Karpas-422 (cell line): ENCODE results near the gene KLHL33. TPM values are rescaled to one million over a fixed set of nuclear protein-coding genes. Genes with fewer than 3 reads are reported as not detected.

Source experiments
- DNase-seq: peaks from one replicate; pipeline ENCODE4 v3.0.0-alpha.2; 2015
- H2AFZ ChIP-seq: fragments of 200-600 bp; sonication (generic); 2 replicates; pipeline ENCODE4 v1.6.1; 2014; ENCODE audit warnings: antibody characterized with exemption, low read length, mixed read lengths
- H3K27ac ChIP-seq: fragments of 200-600 bp; sonication (generic); 2 replicates; pipeline ENCODE4 v1.5.1; 2014; ENCODE audit warnings: mild to moderate bottlenecking, low read length, moderate library complexity
- H3K27me3 ChIP-seq: fragments of 200-600 bp; sonication (generic); 2 replicates; pipeline ENCODE4 v1.6.1; 2014; ENCODE audit warnings: low read length, mixed read lengths
- H3K36me3 ChIP-seq: fragments of 200-600 bp; sonication (generic); 2 replicates; pipeline ENCODE4 v1.6.1; 2014; ENCODE audit warnings: low read length, mixed read lengths; ENCODE audit not compliant: insufficient read depth
- H3K4me1 ChIP-seq: fragments of 200-600 bp; sonication (generic); 2 replicates; pipeline ENCODE4 v1.6.1; 2014; ENCODE audit warnings: mild to moderate bottlenecking, low read length, mixed read lengths
- H3K4me2 ChIP-seq: fragments of 200-600 bp; sonication (generic); 2 replicates; pipeline ENCODE4 v1.6.1; 2014; ENCODE audit warnings: low read length, low read depth, mild to moderate bottlenecking; ENCODE audit not compliant: poor library complexity, severe bottlenecking
- H3K4me3 ChIP-seq: fragments of 200-600 bp; sonication (generic); 2 replicates; pipeline ENCODE4 v1.5.1; 2014; ENCODE audit warnings: mild to moderate bottlenecking, antibody characterized with exemption, low read length, mixed read lengths
- H3K79me2 ChIP-seq: fragments of 200-600 bp; sonication (generic); 2 replicates; pipeline ENCODE4 v1.6.1; 2014; ENCODE audit warnings: mild to moderate bottlenecking, low read length, mixed read lengths
- H3K9ac ChIP-seq: fragments of 200-600 bp; sonication (generic); 2 replicates; pipeline ENCODE4 v1.6.0; 2014; ENCODE audit warnings: low read length
- H3K9me2 ChIP-seq: fragments of 200-600 bp; sonication (generic), shearing (Covaris generic); replicated peaks from 2 replicates; pipeline ENCODE4 v1.6.0; 2014; ENCODE audit warnings: mild to moderate bottlenecking, low read length, moderate library complexity; ENCODE audit not compliant: insufficient read depth
- H3K9me3 ChIP-seq: fragments of 300-700, 200-600 bp; sonication (generic); 2 replicates; pipeline ENCODE4 v1.6.1; 2014; ENCODE audit warnings: low read length, mixed read lengths
- H4K20me1 ChIP-seq: fragments of 200-600 bp; sonication (generic); 2 replicates; pipeline ENCODE4 v1.6.1; 2014; ENCODE audit warnings: mild to moderate bottlenecking, antibody characterized with exemption, low read length, low read depth; ENCODE audit not compliant: insufficient read depth
- total RNA-seq: library from RNA; depleted of rRNA; stranded (reverse); fragments of >200 nt; shearing (Covaris generic); gene quantifications from 2 replicates; pipeline ENCODE4 v1.2.3, GENCODE V29; 2014; ENCODE audit warnings: low replicate concordance; rRNA removed

Gene KLHL33
- total RNA-seq = not detected in 2 replicates

- H3K4me2 ChIP-seq = no peak within 1 kb of the TSS
Observed at GRCh38 chr14:20435582-20436362, at the start of gene KLHL33. Gene KLHL33 (minus strand): TSS chr14:20436166. CDS start chr14:20435811, 355 bp downstream.

GRCh38 chr14:20482382-20482781 is 46.4 kb upstream of the KLHL33 start:
- H3K9me3 ChIP-seq = no peaks in the 10 kb centered on the region
- no peaks in the 10 kb centered on the region for H3K4me1 ChIP-seq
- no peak overlapping the region for H3K27ac ChIP-seq

More at GRCh38 chr14:20435582-20436362, at the start of gene KLHL33:
- no peaks in the 10 kb centered on the region for H3K9me3 ChIP-seq
- no peak within 1 kb of the TSS for H3K9ac ChIP-seq
- H3K9me2 ChIP-seq = no peaks in the 10 kb centered on the region
- H4K20me1 ChIP-seq = no peaks in the 10 kb centered on the region
- H3K79me2 ChIP-seq = no peaks in the 10 kb centered on the region
- H3K4me3 ChIP-seq = no peak within 1 kb of the TSS
- DNase-seq = no peak
- no peak within 1 kb of the TSS for H2AFZ ChIP-seq
- H3K4me1 ChIP-seq = no peaks in the 10 kb centered on the region
- H3K27ac ChIP-seq = no peak within 1 kb of the TSS
- H3K27me3 ChIP-seq = no peaks in the 10 kb centered on the region
- no peaks in the 10 kb centered on the region for H3K36me3 ChIP-seq

GRCh38 chr14:20478894-20479293 is 42.9 kb upstream of the KLHL33 start:
- Histone ChIP-seq H3K27me3 (no peaks in the 10 kb centered on the region), H3K27ac (no peak overlapping the region), H3K9ac (no peak overlapping the region), H3K4me3 (no peak overlapping the region), H3K9me2 (no peaks in the 10 kb centered on the region), H3K79me2 (no peaks in the 10 kb centered on the region), H3K4me2 (no peak overlapping the region), H3K4me1 (no peaks in the 10 kb centered on the region), H3K36me3 (peaks cover 45% of the 10 kb centered on the region), H3K9me3 (no peaks in the 10 kb centered on the region), H2AFZ (no peak overlapping the region), H4K20me1 (peaks cover 28% of the 10 kb centered on the region; the same call in 1 of the 2 replicates)
- DNase-seq = no peak

More at GRCh38 chr14:20482382-20482781, 46.4 kb upstream of the KLHL33 start:
- Histone ChIP-seq H3K4me3 (no peak overlapping the region), H4K20me1 (0 out of 2 replicates have a peak, but pooled peaks cover 3% of the 10 kb centered on the region), H3K9ac (no peak overlapping the region), H3K4me2 (no peak overlapping the region), H2AFZ (no peak overlapping the region), H3K27me3 (no peaks in the 10 kb centered on the region), H3K36me3 (peaks cover 11% of the 10 kb centered on the region; the same call in 1 of the 2 replicates), H3K79me2 (no peaks in the 10 kb centered on the region), H3K9me2 (no peaks in the 10 kb centered on the region)
- no peak for DNase-seq

GRCh38 chr14:20477211-20477876 is 41.4 kb upstream of the KLHL33 start:
- Histone ChIP-seq H3K27me3 (no peaks in the 10 kb centered on the region), H4K20me1 (peaks cover 40% of the 10 kb centered on the region), H3K4me3 (no peak overlapping the region), H2AFZ (no peak overlapping the region), H3K36me3 (peaks cover 61% of the 10 kb centered on the region), H3K79me2 (peaks cover 9% of the 10 kb centered on the region), H3K9me3 (no peaks in the 10 kb centered on the region), H3K4me1 (no peaks in the 10 kb centered on the region), H3K4me2 (no peak overlapping the region), H3K9me2 (no peaks in the 10 kb centered on the region), H3K9ac (no peak overlapping the region), H3K27ac (no peak overlapping the region)
- peak; percentile 52 for DNase-seq

- H3K4me2 ChIP-seq = no peak overlapping the region
- no peak overlapping the region for H3K9ac ChIP-seq
- H3K36me3 ChIP-seq = peaks cover 66% of the 10 kb centered on the region
Observed at GRCh38 chr14:20476776-20477175, 40.8 kb upstream of the KLHL33 start.

GRCh38 chr14:20472536-20473169 is 36.7 kb upstream of the KLHL33 start:
- Histone ChIP-seq H3K27me3 (no peaks in the 10 kb centered on the region), H2AFZ (no peak overlapping the region), H3K4me2 (no peak overlapping the region), H3K4me1 (peaks cover 22% of the 10 kb centered on the region), H3K79me2 (peaks cover 39% of the 10 kb centered on the region), H3K4me3 (no peak overlapping the region), H4K20me1 (peaks cover 57% of the 10 kb centered on the region), H3K36me3 (peaks cover 64% of the 10 kb centered on the region), H3K9ac (no peak overlapping the region), H3K9me2 (no peaks in the 10 kb centered on the region), H3K27ac (no peak overlapping the region), H3K9me3 (no peaks in the 10 kb centered on the region)
- no peak for DNase-seq

More at GRCh38 chr14:20476776-20477175, 40.8 kb upstream of the KLHL33 start:
- H3K27me3 ChIP-seq = no peaks in the 10 kb centered on the region
- no peaks in the 10 kb centered on the region for H3K9me2 ChIP-seq
- peaks cover 45% of the 10 kb centered on the region for H4K20me1 ChIP-seq
- H3K4me3 ChIP-seq = no peak overlapping the region
- H3K9me3 ChIP-seq = no peaks in the 10 kb centered on the region
- H3K27ac ChIP-seq = no peak overlapping the region
- DNase-seq = no peak
- H3K79me2 ChIP-seq = peaks cover 15% of the 10 kb centered on the region
- H2AFZ ChIP-seq = no peak overlapping the region
- H3K4me1 ChIP-seq = peaks cover 1% of the 10 kb centered on the region

GRCh38 chr14:20470603-20470901 is 34.6 kb upstream of the KLHL33 start:
- DNase-seq = no peak
- peak overlapping the region; percentile 97 for H3K9ac ChIP-seq
- no peak overlapping the region for H2AFZ ChIP-seq

More at GRCh38 chr14:20470603-20470901, 34.6 kb upstream of the KLHL33 start:
- H3K27me3 ChIP-seq = no peaks in the 10 kb centered on the region
- peaks cover 39% of the 10 kb centered on the region for H3K79me2 ChIP-seq
- peaks cover 22% of the 10 kb centered on the region for H3K4me1 ChIP-seq
- peak overlapping the region; percentile 96 for H3K4me2 ChIP-seq
- peak overlapping the region; percentile 96 for H3K4me3 ChIP-seq
- peak overlapping the region; percentile 57 for H3K27ac ChIP-seq
- H3K9me3 ChIP-seq = no peaks in the 10 kb centered on the region
- peaks cover 40% of the 10 kb centered on the region for H4K20me1 ChIP-seq
- H3K36me3 ChIP-seq = peaks cover 43% of the 10 kb centered on the region
- H3K9me2 ChIP-seq = no peaks in the 10 kb centered on the region
